GM11168 (cell line): ENCODE results near the gene NLE1.
"Not testable (repeated sequence)": the region's sequence is repeated elsewhere in the genome, so short reads cannot be mapped to it uniquely, and the experiment has no call there.

Experiments
- in situ Hi-C: fragments of 300-500 bp; cut with MboI; formaldehyde crosslinking; loops from one replicate; pipeline ENCODE4 v1.12.0; 2022; ENCODE audit warnings: low sequenced_read_pairs; ENCODE audit not compliant: unreplicated experiment

The NLE1 gene

DNA sequence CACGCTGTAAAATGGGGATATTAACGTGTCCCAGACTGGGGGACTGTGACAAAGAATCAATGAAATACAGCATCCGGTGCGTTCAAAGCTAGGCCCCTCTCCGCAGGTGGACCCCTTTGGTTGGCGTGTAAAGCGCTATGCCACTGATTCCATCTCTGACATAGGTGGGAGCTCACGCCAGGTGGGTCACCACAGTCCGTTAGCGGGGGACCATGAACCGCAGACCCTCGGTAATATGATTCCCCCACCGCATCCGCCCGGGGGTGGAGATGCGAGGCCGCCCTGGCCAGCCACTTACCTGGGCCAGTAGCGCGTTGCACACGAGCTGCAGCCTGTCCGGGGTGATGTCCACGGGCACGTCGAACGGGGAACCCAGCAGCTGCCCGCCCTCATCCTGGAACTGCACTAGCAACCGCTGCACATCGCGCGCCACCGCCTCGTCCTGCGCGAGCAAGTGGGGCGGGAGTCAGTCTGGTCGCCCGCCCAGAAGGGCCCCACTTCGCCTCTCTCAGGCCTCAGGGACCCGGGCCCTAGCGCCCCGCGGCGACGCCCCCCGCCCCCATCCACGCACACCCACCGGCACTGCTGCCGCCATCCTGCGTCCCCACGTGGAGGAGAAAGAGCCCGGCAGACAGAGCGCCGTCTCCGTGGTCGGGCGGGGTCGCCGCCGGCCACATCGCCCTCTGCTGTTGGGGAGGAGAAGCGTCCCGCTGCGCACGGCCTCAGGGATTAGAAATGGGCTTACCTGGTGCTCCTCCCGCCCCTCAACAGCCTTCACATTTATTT is at the start of gene NLE1:
TSS of gene NLE1 (minus strand) at position 623 of the 786 bp plus-strand sequence. CDS start at position 595, 28 bp downstream.
- in situ Hi-C loops: no loop called here

DNA sequence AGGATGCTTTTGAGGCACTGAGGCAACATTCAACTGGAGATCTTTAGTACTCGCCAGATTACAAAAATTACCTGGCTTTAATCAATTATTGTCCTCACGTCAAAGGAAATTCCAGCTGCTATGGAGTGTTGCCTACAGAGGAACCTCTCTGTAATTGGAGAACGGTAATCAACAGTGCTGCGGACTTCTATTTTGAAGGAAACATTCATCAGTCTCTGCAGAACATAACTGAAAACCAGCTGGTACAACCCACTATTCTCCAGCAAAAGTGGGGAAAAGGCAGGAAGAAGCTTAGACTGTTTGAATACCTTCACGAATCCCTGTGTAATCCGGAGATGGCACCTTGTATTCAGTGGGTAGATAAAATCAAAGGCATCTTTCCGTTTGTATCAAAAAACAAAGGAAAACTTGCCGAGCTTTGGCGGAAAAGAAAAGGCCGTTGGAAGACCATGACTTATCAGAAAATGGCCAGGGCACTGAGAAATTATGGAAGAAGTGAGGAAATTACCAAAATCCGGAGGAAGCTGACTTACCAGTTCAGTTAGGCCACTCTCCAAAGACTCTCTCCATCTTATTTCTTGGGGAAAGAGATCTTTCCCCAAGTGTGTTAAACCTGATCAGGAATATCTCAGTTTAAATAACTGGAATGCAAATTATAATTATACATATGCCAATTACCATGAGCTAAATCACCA is 49.0 kb upstream of the NLE1 start:
- in situ Hi-C loops: no loop called here

GRCh38 chr17:35189291-35189690 is 47.2 kb upstream of the NLE1 start:
- in situ Hi-C loops: no loop called here

DNA sequence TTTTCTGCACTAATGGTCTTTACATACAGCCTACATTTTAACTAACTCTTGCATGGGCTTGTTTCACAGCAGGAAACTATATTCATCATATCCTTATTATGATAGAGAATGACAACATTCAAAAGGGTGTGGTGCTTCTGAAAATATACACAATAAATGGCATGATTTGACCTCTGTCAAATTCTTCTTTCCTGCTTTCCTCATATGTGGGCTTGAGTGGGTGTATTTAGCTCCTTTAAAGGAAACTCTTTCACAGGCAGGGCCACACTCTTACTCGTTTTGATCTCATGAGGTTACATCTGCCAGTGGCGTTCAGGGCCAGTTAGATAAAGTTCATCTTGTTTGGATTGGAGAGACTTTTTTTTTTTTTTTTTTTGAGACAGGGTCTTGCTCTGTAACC is 46.0 kb upstream of the NLE1 start:
- in situ Hi-C loops: no loop called here

DNA sequence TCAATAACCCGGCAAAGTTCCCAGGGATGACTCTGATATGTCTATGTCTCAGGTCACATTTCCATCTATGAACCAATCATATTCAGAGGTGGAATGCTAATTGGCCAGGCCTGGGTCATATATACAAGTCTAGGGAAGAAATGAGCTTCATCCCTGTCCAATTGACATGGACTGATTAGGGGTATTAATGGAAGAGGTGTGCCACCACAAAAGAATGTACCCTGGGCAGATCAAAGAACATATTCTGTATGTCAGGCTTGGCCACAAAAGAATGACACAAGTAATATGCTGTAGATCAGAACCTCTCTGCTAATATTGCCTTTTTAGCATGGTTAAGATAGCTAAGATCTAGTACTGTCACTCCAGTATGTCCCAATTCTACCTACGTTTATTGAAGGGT is 45.4 kb upstream of the NLE1 start:
- in situ Hi-C loops: no loop called here

DNA sequence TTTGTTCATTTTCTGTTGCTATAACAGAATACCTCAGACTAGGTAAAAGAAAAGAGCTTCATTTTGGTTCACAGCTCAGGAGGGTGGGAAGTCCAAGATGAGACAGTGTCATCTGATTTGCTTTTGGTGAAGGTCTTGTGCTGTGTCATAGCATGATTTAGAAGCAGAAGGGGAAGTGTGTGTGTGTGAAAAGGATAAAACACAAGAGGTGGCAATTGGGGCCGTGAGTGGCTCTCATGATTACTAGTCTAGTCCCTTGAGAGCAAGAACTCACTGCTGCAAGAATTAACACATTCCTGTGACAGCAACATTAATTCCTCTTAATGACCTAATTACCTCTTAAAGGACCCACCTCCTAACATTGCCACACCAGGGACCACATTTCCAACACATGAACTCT is 43.7 kb upstream of the NLE1 start:
- in situ Hi-C loops: no loop called here

GRCh38 chr17:35184274-35184673 is 42.2 kb upstream of the NLE1 start:
- in situ Hi-C loops: no loop called here

- in situ Hi-C loops: no loop called here
Observed at GRCh38 chr17:35183332-35183731, 41.2 kb upstream of the NLE1 start.

DNA sequence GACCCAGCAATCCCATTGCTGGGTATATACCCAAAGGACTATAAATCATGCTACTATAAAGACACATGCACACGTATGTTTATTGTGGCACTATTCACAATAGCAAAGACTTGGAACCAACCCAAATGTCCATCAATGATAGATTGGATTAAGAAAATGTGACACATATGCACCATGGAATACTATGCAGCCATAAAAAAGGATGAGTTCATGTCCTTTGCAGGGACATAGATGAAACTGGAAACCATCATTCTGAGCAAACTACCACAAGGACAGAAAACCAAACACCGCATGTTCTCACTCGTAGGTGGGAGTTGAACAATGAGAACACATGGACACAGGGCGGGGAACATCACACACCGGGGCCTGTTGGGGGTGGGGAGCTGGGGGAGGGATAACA is 37.3 kb upstream of the NLE1 start:
- in situ Hi-C loops: not testable (repeated sequence)

DNA sequence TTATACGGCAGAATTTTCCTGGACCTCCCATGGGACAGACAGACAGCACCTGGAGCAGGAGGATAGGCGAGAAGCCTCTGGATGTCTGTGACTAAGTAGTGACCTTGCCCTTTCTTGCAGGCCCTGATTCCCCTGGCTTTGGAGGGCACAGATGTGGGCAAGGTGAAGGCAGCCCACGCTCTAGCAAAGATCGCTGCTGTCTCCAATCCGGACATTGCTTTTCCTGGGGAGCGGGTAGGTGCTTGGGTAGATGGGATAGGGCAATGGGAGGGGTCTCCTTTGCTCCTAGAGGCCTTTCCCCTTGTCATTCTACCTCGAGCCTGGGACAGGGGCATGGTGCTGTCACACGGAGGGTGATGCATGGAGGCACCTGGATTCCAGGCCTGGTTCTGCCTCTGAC is 34.8 kb upstream of the NLE1 start:
- in situ Hi-C loops: no loop called here

- in situ Hi-C loops: no loop called here
Observed at GRCh38 chr17:35175638-35176415, 33.7 kb upstream of the NLE1 start.

GRCh38 chr17:35174835-35175334 is 32.8 kb upstream of the NLE1 start:
- in situ Hi-C loops: loop anchor here (25.0 kb wide), 1 partner anchor 562 kb away; the partner anchor contains the start of gene RASL10B

GRCh38 chr17:35172321-35172720 is 30.2 kb upstream of the NLE1 start:
- in situ Hi-C loops: loop anchor here (25.0 kb wide), 1 partner anchor 565 kb away; the partner anchor contains the start of gene RASL10B

GRCh38 chr17:35171834-35172233 is 29.7 kb upstream of the NLE1 start:
- in situ Hi-C loops: loop anchor here (25.0 kb wide), 1 partner anchor 565 kb away; the partner anchor contains the start of gene RASL10B

DNA sequence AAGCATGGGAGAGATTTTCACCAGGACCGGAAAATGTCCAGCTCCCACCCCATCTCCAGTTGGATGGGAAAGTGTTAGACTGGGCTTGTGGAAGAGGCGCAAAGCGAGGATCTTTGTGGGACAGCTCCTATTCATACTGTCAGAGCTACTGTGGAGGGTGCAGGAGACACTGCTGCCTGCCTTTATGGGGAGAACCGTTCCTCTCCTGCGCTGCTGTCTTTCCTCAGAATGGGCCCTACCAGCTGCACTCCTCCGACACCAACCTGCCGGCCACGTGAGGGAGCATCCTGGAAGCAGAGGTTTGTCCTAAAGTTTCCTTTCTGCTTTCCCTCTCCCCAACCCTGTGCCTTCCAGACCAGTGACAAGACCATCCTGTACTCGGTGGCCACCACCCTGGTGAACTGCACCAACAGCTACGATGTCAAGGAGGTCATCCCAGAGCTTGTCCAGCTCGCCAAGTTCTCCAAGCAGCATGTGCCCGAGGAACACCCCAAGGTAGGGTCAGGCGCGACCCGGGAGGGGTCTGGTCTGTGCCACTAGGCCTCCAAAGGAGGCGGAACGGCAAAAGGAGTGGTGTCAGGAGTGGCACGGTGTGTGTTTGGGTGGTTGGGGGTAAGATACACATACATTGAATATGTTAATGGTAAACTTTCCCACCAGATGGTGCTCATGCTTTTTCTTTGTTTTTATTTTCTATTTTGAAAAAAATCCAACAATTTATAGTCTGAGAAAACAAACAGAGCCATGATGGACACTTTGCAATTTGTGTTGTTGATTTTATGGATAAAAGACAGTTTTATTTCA is 29.1 kb upstream of the NLE1 start:
- in situ Hi-C loops: loop anchor here (25.0 kb wide), 1 partner anchor 566 kb away; the partner anchor contains the start of gene RASL10B

DNA sequence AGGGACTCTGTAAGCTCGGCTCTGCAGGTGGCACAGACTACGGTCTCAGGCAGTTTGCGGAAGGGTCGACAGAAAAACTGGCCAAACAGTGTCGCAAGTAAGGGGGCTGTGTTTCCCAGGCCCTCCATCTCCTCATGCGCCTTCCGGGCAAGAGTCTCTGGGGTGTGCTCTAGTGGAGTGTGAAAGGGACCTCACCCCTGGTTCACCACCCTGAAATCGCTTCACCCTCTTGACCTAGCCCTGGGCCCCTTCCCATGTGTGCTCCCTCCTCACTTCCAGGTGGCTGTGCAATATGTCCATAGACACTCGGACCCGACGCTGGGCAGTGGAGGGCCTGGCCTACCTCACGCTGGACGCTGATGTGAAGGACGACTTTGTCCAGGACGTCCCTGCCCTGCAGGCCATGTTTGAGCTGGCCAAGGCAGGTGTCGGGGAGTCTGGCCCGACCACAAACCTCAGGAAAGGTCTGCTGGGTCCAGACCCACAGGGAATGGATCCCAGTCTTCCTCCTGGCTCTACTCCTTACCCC is 27.8 kb upstream of the NLE1 start:
- in situ Hi-C loops: loop anchor here (10.0 to 25.0 kb wide), 2 partner anchors 365 to 567 kb away; partner anchors contain the start of genes RASL10B and SLFN12L

DNA sequence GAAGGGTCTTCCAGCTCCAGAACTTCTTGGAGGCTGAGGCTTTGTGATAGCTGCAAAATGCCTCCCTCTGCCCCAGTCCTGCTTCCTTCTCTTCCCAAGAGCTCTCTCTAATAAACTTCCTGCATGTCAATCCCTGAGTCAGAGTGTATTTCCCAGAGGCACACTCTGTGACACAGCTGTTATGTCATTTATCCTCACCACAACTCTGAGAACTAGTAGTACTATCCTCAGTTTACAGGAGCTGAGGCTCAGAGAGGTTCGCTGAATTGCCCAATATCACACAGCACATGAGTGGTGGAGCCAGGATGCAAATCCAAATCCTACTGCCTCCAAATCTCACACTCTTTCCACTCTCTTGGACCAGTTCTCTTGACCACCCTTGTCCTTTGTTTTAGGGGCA is 25.6 kb upstream of the NLE1 start:
- in situ Hi-C loops: loop anchor here (10.0 to 25.0 kb wide), 2 partner anchors 367 to 570 kb away; partner anchors contain the start of genes RASL10B and SLFN12L

- in situ Hi-C loops: loop anchor here (10.0 to 25.0 kb wide), 2 partner anchors 368 to 570 kb away; partner anchors contain the start of genes RASL10B and SLFN12L
Observed at GRCh38 chr17:35167046-35167445, 24.9 kb upstream of the NLE1 start.

DNA sequence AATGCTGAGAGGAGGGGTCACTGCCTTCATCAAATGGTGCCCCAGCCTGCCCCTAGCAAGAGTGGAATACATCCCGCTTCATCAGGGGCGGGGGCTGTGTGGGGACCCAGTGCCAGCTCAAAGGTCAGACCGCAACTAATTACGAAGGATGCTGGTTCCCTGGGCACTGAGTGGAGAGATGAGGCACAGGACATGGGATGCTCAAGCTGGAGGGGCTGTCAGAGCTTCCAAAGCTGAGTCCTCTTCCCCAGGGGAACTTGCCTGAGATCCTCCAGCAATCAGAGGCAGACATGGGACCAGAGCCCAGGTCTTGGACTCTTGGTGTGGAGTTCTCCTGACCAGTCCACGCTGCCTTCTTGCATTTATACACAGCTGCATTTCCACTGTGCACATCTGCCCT is 24.4 kb upstream of the NLE1 start:
- in situ Hi-C loops: loop anchor here (10.0 to 25.0 kb wide), 2 partner anchors 368 to 571 kb away; partner anchors contain the start of genes RASL10B and SLFN12L
